ENCODE data around the gene STH. TPM values are rescaled to one million over a fixed set of nuclear protein-coding genes. Genes with fewer than 3 reads are reported as not detected.
"Not testable (repeated sequence)": the region's sequence is repeated elsewhere in the genome, so short reads cannot be mapped to it uniquely, and the experiment has no call there.

The STH gene
- total RNA-seq = not detected

- POLR2A ChIA-PET = no interaction called here
- Mint-ChIP-seq H3K36me3 (ENCODE audit: low read depth) (no peaks in the 10 kb centered on the region), H3K27ac (no peak within 1 kb of the TSS), H3K4me1 (ENCODE audit: low read depth) (no peaks in the 10 kb centered on the region), H3K9me3 (ENCODE audit: insufficient read depth) (no peaks in the 10 kb centered on the region), H3K27me3 (ENCODE audit: low read depth) (no peaks in the 10 kb centered on the region), H3K4me3 (no peak within 1 kb of the TSS)
- CTCF ChIA-PET = interaction anchor here (6.4 kb wide), 1 partner anchor 213 kb away, joined by 53 read pairs; no protein-coding TSS in a partner anchor
- ATAC-seq (no peak), DNase-seq (no peak)
Observed at GRCh38 chr17:45998987-45999899, at the start of gene STH. Gene STH, plus strand, starts transcription at chr17:45999250. Its CDS starts 30 bp downstream, at chr17:45999280.

DNA sequence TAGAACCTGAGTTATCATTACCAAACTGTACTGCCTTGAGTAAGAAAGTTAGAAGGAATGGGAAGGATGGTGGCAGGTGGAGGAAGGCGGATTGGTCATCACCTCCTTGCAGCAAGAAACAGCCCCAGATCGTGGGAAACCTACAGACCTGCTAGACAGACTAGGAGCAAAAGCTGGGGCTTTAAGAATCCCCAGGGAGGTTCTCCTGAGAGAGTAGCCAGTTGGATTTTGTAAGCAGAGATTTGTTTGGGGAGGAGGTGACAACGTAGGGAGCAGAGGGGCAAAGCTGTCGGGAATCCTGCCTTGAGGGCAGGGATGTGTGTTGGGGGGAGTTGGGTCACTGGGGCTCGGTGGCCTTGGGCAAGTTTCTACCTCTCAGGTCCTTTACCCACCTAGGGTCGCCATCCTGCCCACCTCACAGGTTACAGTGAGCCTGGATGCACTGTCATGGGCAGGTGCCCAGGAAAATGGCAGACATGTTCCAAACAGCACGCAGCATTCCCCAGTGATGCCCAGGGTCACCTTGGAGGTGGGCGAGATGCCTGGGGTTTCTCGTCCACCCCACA lies 49.2 kb upstream of the STH start:
- no peaks in the 10 kb centered on the region for H3K9me3 Mint-ChIP-seq (ENCODE audit: insufficient read depth)
- ATAC-seq (no peak), DNase-seq (no peak)
- H3K27me3 Mint-ChIP-seq (ENCODE audit: low read depth) = peaks cover 35% of the 10 kb centered on the region
- ChIA-PET POLR2A (no interaction called here), CTCF (interaction anchor here (0.6 to 2.4 kb wide), 17 partner anchors 9 to 310 kb away, joined by 3 to 16 read pairs (median 3); no protein-coding TSS in a partner anchor)
- peaks cover 6% of the 10 kb centered on the region for H3K4me1 Mint-ChIP-seq (ENCODE audit: low read depth)
- no peak overlapping the region for H3K27ac Mint-ChIP-seq
- no peaks in the 10 kb centered on the region for H3K36me3 Mint-ChIP-seq (ENCODE audit: low read depth)
- H3K4me3 Mint-ChIP-seq = no peak overlapping the region

GRCh38 chr17:45950888-45951287 lies 48.2 kb upstream of the STH start:
- CTCF ChIA-PET = no interaction called here
- peaks cover 36% of the 10 kb centered on the region for H3K27me3 Mint-ChIP-seq (ENCODE audit: low read depth)
- ATAC-seq = no peak

DNA sequence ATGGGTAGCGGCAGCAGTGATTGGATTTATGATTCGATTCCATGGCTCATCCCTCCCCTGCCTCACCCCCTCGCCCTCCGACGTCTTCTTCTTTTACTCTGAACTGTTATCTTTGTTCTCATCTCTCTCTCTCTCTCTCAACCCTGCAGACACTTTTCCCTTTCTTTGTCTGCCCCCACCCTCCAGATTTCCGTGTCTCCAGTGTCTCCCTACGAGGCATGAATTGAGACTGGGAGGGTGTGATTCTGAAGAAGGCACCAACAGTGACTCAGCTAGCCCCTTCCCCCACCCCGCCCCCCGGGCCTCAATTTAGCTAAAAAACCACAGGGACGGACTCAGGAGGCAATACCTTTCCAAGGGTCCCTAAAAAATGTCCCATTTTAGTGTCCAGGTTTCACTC lies 47.6 kb upstream of the STH start:
- Mint-ChIP-seq H3K27ac (no peak overlapping the region), H3K4me3 (no peak overlapping the region), H3K9me3 (ENCODE audit: insufficient read depth) (no peaks in the 10 kb centered on the region), H3K4me1 (ENCODE audit: low read depth) (peaks cover 6% of the 10 kb centered on the region), H3K36me3 (ENCODE audit: low read depth) (no peaks in the 10 kb centered on the region), H3K27me3 (ENCODE audit: low read depth) (peaks cover 37% of the 10 kb centered on the region)
- ATAC-seq (no peak), DNase-seq (no peak)
- CTCF ChIA-PET = no interaction called here
- POLR2A ChIA-PET = no interaction called here

More at GRCh38 chr17:45950888-45951287, 48.2 kb upstream of the STH start:
- POLR2A ChIA-PET = no interaction called here
- no peak for DNase-seq
- peaks cover 6% of the 10 kb centered on the region for H3K4me1 Mint-ChIP-seq (ENCODE audit: low read depth)
- no peak overlapping the region for H3K4me3 Mint-ChIP-seq
- H3K27ac Mint-ChIP-seq = no peak overlapping the region
- no peaks in the 10 kb centered on the region for H3K9me3 Mint-ChIP-seq (ENCODE audit: insufficient read depth)
- no peaks in the 10 kb centered on the region for H3K36me3 Mint-ChIP-seq (ENCODE audit: low read depth)

- ChIA-PET CTCF (no interaction called here), POLR2A (no interaction called here)
- Mint-ChIP-seq H3K4me3 (no peak overlapping the region), H3K27ac (no peak overlapping the region), H3K36me3 (ENCODE audit: low read depth) (no peaks in the 10 kb centered on the region), H3K4me1 (ENCODE audit: low read depth) (peaks cover 6% of the 10 kb centered on the region), H3K27me3 (ENCODE audit: low read depth) (peaks cover 34% of the 10 kb centered on the region), H3K9me3 (ENCODE audit: insufficient read depth) (no peaks in the 10 kb centered on the region)
- no peak for DNase-seq
- ATAC-seq = no peak
Observed at GRCh38 chr17:45951941-45952340, 47.1 kb upstream of the STH start.

- Mint-ChIP-seq H3K27me3 (ENCODE audit: low read depth) (peaks cover 32% of the 10 kb centered on the region), H3K36me3 (ENCODE audit: low read depth) (no peaks in the 10 kb centered on the region), H3K27ac (no peak overlapping the region), H3K9me3 (ENCODE audit: insufficient read depth) (no peaks in the 10 kb centered on the region), H3K4me1 (ENCODE audit: low read depth) (peaks cover 6% of the 10 kb centered on the region), H3K4me3 (no peak overlapping the region)
- DNase-seq = no peak
- no peak for ATAC-seq
- ChIA-PET CTCF (no interaction called here), POLR2A (no interaction called here)
Observed at GRCh38 chr17:45952814-45953320, 46.2 kb upstream of the STH start.

DNA sequence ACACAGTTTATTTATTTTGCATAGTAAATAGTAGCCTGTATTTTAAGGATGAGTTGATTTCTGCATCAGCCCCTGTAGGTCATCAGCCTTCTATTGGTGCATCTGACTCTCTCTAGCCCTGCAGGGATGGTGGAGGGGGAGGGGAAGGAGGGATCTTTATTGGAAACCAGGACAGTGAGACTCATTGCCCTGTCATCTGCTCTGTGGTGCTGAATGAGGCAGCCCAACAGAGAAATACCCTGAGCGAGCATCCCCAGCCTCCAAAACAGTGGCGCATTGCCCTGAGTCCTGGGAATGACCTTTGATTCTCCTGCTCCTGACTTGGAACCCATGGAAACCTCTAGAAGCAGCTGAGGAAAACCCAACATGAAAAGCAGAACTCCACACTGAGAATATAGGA lies 45.5 kb upstream of the STH start:
- CTCF ChIA-PET = no interaction called here
- ATAC-seq = no peak
- POLR2A ChIA-PET = no interaction called here
- Mint-ChIP-seq H3K27ac (no peak overlapping the region), H3K9me3 (ENCODE audit: insufficient read depth) (no peaks in the 10 kb centered on the region), H3K4me3 (no peak overlapping the region), H3K36me3 (ENCODE audit: low read depth) (no peaks in the 10 kb centered on the region), H3K4me1 (ENCODE audit: low read depth) (peaks cover 6% of the 10 kb centered on the region), H3K27me3 (ENCODE audit: low read depth) (peaks cover 32% of the 10 kb centered on the region)
- no peak for DNase-seq

- POLR2A ChIA-PET = no interaction called here
- no peak for ATAC-seq
- Mint-ChIP-seq H3K27ac (no peak overlapping the region), H3K4me1 (ENCODE audit: low read depth) (no peaks in the 10 kb centered on the region), H3K9me3 (ENCODE audit: insufficient read depth) (no peaks in the 10 kb centered on the region), H3K36me3 (ENCODE audit: low read depth) (no peaks in the 10 kb centered on the region), H3K4me3 (no peak overlapping the region), H3K27me3 (ENCODE audit: low read depth) (peaks cover 27% of the 10 kb centered on the region)
- CTCF ChIA-PET = no interaction called here
- no peak for DNase-seq
Observed at GRCh38 chr17:45954914-45955313, 44.1 kb upstream of the STH start.

DNA sequence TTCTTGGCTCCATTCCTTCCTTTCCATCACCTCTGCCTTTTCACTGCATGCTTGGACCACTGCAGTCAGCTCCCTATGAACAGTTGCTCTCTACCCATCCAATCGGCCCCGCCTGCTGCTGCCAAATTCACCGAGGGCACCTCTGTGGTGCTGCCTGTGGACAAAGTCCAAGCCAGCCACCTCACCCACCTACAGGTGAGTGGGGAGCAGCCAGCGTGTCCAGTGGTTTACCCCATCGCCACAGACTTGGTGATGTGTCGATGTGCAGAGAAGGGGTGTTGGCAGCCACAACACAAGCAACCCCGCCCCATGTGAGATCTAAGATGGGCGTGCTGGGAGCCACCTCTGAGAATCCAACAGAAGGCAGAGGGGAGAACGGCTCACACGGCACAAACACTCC lies 43.7 kb upstream of the STH start:
- no peak for DNase-seq
- POLR2A ChIA-PET = no interaction called here

DNA sequence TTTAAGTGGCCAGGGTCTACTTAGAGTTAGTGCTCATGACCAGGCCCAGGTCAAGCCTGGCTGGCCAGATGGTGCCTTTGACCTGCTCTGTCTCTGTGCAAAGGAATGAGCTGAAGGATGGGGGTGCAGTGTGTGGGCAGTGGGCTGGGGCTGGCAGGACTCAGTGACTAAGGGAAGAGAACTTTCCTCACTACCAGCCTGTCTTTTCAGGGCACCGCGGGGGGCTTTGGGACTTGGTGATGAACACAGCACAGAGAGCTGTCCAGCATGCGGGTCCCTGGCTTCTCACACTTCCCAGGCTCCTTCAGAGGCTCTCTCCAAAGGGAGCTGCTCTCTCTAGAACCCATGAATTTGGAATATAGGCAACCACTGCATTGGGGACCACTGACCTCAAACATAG lies 43.0 kb upstream of the STH start:
- CTCF ChIA-PET = no interaction called here
- no peaks in the 10 kb centered on the region for H3K4me1 Mint-ChIP-seq (ENCODE audit: low read depth)
- peaks cover 17% of the 10 kb centered on the region for H3K27me3 Mint-ChIP-seq (ENCODE audit: low read depth)
- no peaks in the 10 kb centered on the region for H3K36me3 Mint-ChIP-seq (ENCODE audit: low read depth)
- H3K4me3 Mint-ChIP-seq = no peak overlapping the region
- ATAC-seq (no peak), DNase-seq (no peak)
- H3K9me3 Mint-ChIP-seq (ENCODE audit: insufficient read depth) = no peaks in the 10 kb centered on the region
- H3K27ac Mint-ChIP-seq = no peak overlapping the region
- POLR2A ChIA-PET = no interaction called here

More for the DNA sequence above, 43.7 kb upstream of the STH start:
- Mint-ChIP-seq H3K27ac (no peak overlapping the region), H3K9me3 (ENCODE audit: insufficient read depth) (no peaks in the 10 kb centered on the region), H3K27me3 (ENCODE audit: low read depth) (peaks cover 22% of the 10 kb centered on the region), H3K4me1 (ENCODE audit: low read depth) (no peaks in the 10 kb centered on the region), H3K36me3 (ENCODE audit: low read depth) (no peaks in the 10 kb centered on the region), H3K4me3 (no peak overlapping the region)
- ATAC-seq = no peak
- CTCF ChIA-PET = no interaction called here

GRCh38 chr17:45956746-45957145 lies 42.3 kb upstream of the STH start:
- H3K27me3 Mint-ChIP-seq (ENCODE audit: low read depth) = peaks cover 13% of the 10 kb centered on the region
- CTCF ChIA-PET; H3K9me3 Mint-ChIP-seq (ENCODE audit: insufficient read depth); POLR2A ChIA-PET; H3K27ac Mint-ChIP-seq; H3K36me3 Mint-ChIP-seq (ENCODE audit: low read depth); DNase-seq; H3K4me1 Mint-ChIP-seq (ENCODE audit: low read depth); ATAC-seq; H3K4me3 Mint-ChIP-seq: not testable (repeated sequence)

DNA sequence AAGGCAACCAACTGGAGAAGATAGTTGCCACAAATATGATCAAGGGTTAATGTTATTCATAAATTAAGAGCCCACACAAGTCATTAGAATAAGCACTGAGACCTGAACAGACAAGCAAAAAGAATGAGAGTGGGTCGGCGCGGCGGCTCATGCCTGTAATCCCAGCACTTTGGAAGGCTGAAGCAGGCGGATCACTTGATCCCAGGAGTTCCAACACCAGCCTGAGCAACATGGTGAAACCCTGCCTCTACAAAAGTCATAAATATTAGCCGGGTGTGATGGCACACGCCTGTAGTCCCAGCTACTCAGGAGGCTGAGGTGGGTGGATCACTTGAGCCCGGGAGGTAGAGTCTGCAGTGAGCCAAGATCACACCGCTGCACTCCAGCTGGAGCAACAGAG lies 40.7 kb upstream of the STH start:
- DNase-seq = no peak
- Mint-ChIP-seq H3K4me1 (ENCODE audit: low read depth) (no peaks in the 10 kb centered on the region), H3K27ac (no peak overlapping the region), H3K27me3 (ENCODE audit: low read depth) (peaks cover 7% of the 10 kb centered on the region), H3K9me3 (ENCODE audit: insufficient read depth) (no peaks in the 10 kb centered on the region), H3K36me3 (ENCODE audit: low read depth) (no peaks in the 10 kb centered on the region), H3K4me3 (no peak overlapping the region)
- ChIA-PET CTCF (interaction anchor here (1.1 kb wide), 1 partner anchor 9 kb away, joined by 3 read pairs; no protein-coding TSS in a partner anchor), POLR2A (no interaction called here)
- no peak for ATAC-seq
